OCI-LY3 (cell line): Measurements from ENCODE around the gene LMX1B.
A peak's percentile ranks its signal among the peaks of the same experiment; 100 is the strongest.

Experiments
- CTCF ChIP-seq: fragments of 200-600, 300-600 bp; sonication (generic); IDR thresholded peaks from 2 replicates; pipeline ENCODE4 v1.5.1; 2014; ENCODE audit warnings: antibody characterized with exemption, low read length, low read depth
- EZH2phosphoT487 ChIP-seq: fragments of 200-600 bp; shearing (Covaris generic); IDR thresholded peaks from 2 replicates; pipeline ENCODE4 v1.6.1; 2018; ENCODE audit warnings: antibody characterized with exemption, mixed run types, low read depth

GRCh38 chr9:126721564-126721981, 107.8 kb downstream of the LMX1B start:
- TF ChIP-seq CTCF: peak; percentile 22; the same call in 1 of the 2 replicates
- no peak for TF ChIP-seq EZH2phosphoT487
